Endothelial cell of umbilical vein (primary cell): ENCODE data around the gene NEB. TPM values are rescaled to one million over a fixed set of nuclear protein-coding genes. Genes with fewer than 3 reads are reported as not detected.

Source experiments
- BruUV-seq: library from RNA; stranded (reverse); fragments of 400-500 nt; replicated peaks from 2 replicates; lab custom pipeline; 2021; lab: Mats Ljungman, UMichigan
- CTCF ChIA-PET: fragments of 300-600, 350-600 bp; sonication (Branson Sonifier 250); formaldehyde crosslinking; loops from one replicate; lab custom pipeline; 2021; ENCODE audit warnings: antibody characterized with exemption, inconsistent platforms; lab: Charles Lee
- POLR2A ChIA-PET: fragments of 300-600, 350-600 bp; sonication (Branson Sonifier 250); formaldehyde crosslinking; loops from one replicate; lab custom pipeline; 2021; ENCODE audit warnings: antibody characterized with exemption, inconsistent platforms; lab: Charles Lee
- DNase-seq: peaks from one replicate; pipeline ENCODE4 v3.0.0-alpha.2; 2011; ENCODE audit warnings: low read depth, low spot score
- FAIRE-seq: peaks from 2 replicates; lab custom pipeline; 2011; peaks lifted over from hg19 to GRCh38; lab: Jason Lieb, UNC
- H2AFZ ChIP-seq: 2 replicates; pipeline ENCODE4 v1.6.0; 2012; ENCODE audit warnings: low read depth, low read length, control low read depth, inconsistent platforms
- H3K27ac ChIP-seq: 2 replicates; pipeline ENCODE4 v1.5.1; 2011; ENCODE audit warnings: low read depth, mild to moderate bottlenecking, control low read depth, low read length, moderate library complexity; ENCODE audit not compliant: insufficient read depth
- H3K27me3 ChIP-seq, 2 experiments: 2 replicates each; pipeline versions ENCODE4 v1.6.0 to v1.6.1; 2011; ENCODE audit warnings: low read length in 2 of 2, mixed read lengths in 1 of 2; ENCODE audit not compliant: control insufficient read depth in 2 of 2, insufficient read depth in 2 of 2
- H3K36me3 ChIP-seq, 2 experiments: 2 replicates in 1 of 2; 3 replicates in 1 of 2; pipeline ENCODE4 v1.5.1; 2011; ENCODE audit warnings: low read length in 2 of 2, mild to moderate bottlenecking in 1 of 2, moderate library complexity in 1 of 2; ENCODE audit not compliant: control insufficient read depth in 2 of 2, insufficient read depth in 2 of 2; ENCODE audit errors: extremely low read depth in 1 of 2
- H3K4me1 ChIP-seq: 3 replicates; pipeline ENCODE4 v1.5.1; 2011; ENCODE audit warnings: mild to moderate bottlenecking, low read length; ENCODE audit not compliant: control insufficient read depth, insufficient read depth; ENCODE audit errors: extremely low read depth
- H3K4me2 ChIP-seq: 2 replicates; pipeline ENCODE4 v1.6.1; 2011; ENCODE audit warnings: low read length, control low read depth, mixed read lengths; ENCODE audit not compliant: insufficient read depth
- H3K4me3 ChIP-seq, 3 experiments: fragments of 200-600 bp in 1 of 3; sonication (generic), shearing (Covaris generic) in 1 of 3; replicated peaks in 1 of 3; 2 replicates each; pipeline ENCODE4 v1.5.1; 2011 to 2016; ENCODE audit warnings: control low read depth in 3 of 3, low read length in 3 of 3, mild to moderate bottlenecking in 2 of 3, inconsistent platforms in 1 of 3, low read depth in 1 of 3, moderate library complexity in 1 of 3; ENCODE audit not compliant: insufficient read depth in 1 of 3
- H3K79me2 ChIP-seq: 2 replicates; pipeline ENCODE4 v1.6.0; 2012; ENCODE audit warnings: low read length, inconsistent platforms; ENCODE audit not compliant: control insufficient read depth, insufficient read depth
- H3K9ac ChIP-seq: replicated peaks from 2 replicates; pipeline ENCODE3; 2011; ENCODE audit warnings: low read length, control low read depth; ENCODE audit not compliant: insufficient read depth; ENCODE audit errors: extremely low read depth
- H3K9me1 ChIP-seq: replicated peaks from 3 replicates; pipeline ENCODE4 v1.6.0; 2011; ENCODE audit warnings: mild to moderate bottlenecking, low read length; ENCODE audit not compliant: control insufficient read depth, insufficient read depth; ENCODE audit errors: extremely low read depth
- H3K9me3 ChIP-seq: replicated peaks from 2 replicates; pipeline ENCODE4 v1.5.1; 2012; ENCODE audit warnings: low read length, inconsistent platforms; ENCODE audit not compliant: control insufficient read depth, insufficient read depth
- H4K20me1 ChIP-seq: replicated peaks from 2 replicates; pipeline ENCODE3; 2011; ENCODE audit warnings: mild to moderate bottlenecking, low read length; ENCODE audit not compliant: control insufficient read depth, insufficient read depth; ENCODE audit errors: extremely low read depth
- CTCF ChIP-seq, 2 donors: IDR thresholded peaks; 1 replicate in 1 of 2; 2 replicates in 1 of 2; pipeline ENCODE4 v1.5.1; 2011; ENCODE audit warnings: low read length in 2 of 2, mild to moderate bottlenecking in 2 of 2, moderate library complexity in 2 of 2, control low read depth in 1 of 2, inconsistent platforms in 1 of 2, low read depth in 1 of 2; ENCODE audit not compliant: insufficient read depth in 1 of 2; ENCODE audit errors: extremely low read depth in 1 of 2
- EZH2 ChIP-seq: IDR thresholded peaks from 2 replicates; pipeline ENCODE4 v1.6.1; 2012; ENCODE audit warnings: borderline replicate concordance, low read depth, mild to moderate bottlenecking, moderate library complexity, low read length, inconsistent platforms; ENCODE audit not compliant: severe bottlenecking
- FOS ChIP-seq: IDR thresholded peaks from 2 replicates; pipeline ENCODE4 v1.6.1; 2011; ENCODE audit warnings: mild to moderate bottlenecking, low read length, moderate library complexity, borderline replicate concordance; ENCODE audit not compliant: insufficient read depth
- GATA2 ChIP-seq: IDR thresholded peaks from 2 replicates; pipeline ENCODE4 v1.7.0; 2011; ENCODE audit warnings: low read depth, mild to moderate bottlenecking, moderate library complexity, mixed read lengths, low read length; ENCODE audit not compliant: insufficient read length, insufficient read depth
- JUN ChIP-seq: IDR thresholded peaks from 2 replicates; pipeline ENCODE4 v1.6.1; 2011; ENCODE audit warnings: borderline replicate concordance, low read depth; ENCODE audit not compliant: insufficient read length, insufficient read depth
- MAX ChIP-seq: IDR thresholded peaks from 2 replicates; pipeline ENCODE4 v1.6.1; 2011; ENCODE audit not compliant: insufficient read depth, insufficient read length
- MYC ChIP-seq: IDR thresholded peaks from one replicate; pipeline ENCODE4 v1.6.1; 2011; ENCODE audit warnings: mild to moderate bottlenecking, low read depth, low read length
- POLR2A ChIP-seq: IDR thresholded peaks from 2 replicates; pipeline ENCODE4 v1.6.1; 2012; ENCODE audit warnings: low read depth, mild to moderate bottlenecking, control low read depth, low read length
- POLR2AphosphoS5 ChIP-seq: IDR thresholded peaks from 2 replicates; pipeline ENCODE4 v1.6.1; 2012; ENCODE audit warnings: low read depth, mild to moderate bottlenecking, control low read depth, low read length, moderate library complexity; ENCODE audit not compliant: insufficient read depth
- dilution Hi-C: fragments of 300-500 bp; cut with MboI; formaldehyde crosslinking; loops from one replicate; pipeline ENCODE4 v1.15.0; 2019; ENCODE audit warnings: low sequenced_read_pairs; ENCODE audit not compliant: extremely low pct_ligation_motif_present
- intact Hi-C: fragments of 100-400 bp; cut with micrococcal nuclease; formaldehyde crosslinking; loops from one replicate; pipeline ENCODE4 v1.10.0; 2022
- polyA plus RNA-seq, 4 experiments: library from polyadenylated mRNA; depleted of rRNA in 3 of 4; stranded (reverse) in 3 of 4; unstranded in 1 of 4; fragments of >200 nt; gene quantifications; 2 replicates each; pipeline versions ENCODE4 v1.2.1 to v1.2.3, GENCODE V29; 2011 to 2012; ENCODE audit warnings: missing spikeins in 1 of 4
- total RNA-seq: library from RNA; stranded (reverse); gene quantifications from 2 replicates; pipeline ENCODE4 v1.2.3, GENCODE V29; 2021

NEB gene
- total and polyA plus RNA-seq, 2 donors (not counting 3 experiments of a cell fraction or from before 2014, with no cell fraction given): 0.84 to 1.8 TPM

GRCh38 chr2:151777935-151778334, 43.7 kb upstream of the NEB start:
- H3K9me1 ChIP-seq: no peaks in the 10 kb centered on the region
- H3K79me2 ChIP-seq: no peaks in the 10 kb centered on the region
- DNase-seq (no peak), FAIRE-seq (no peak)
- intact Hi-C loops (no loop called here), dilution Hi-C loops (no loop called here)
- POLR2A ChIA-PET: no interaction called here
- H4K20me1 ChIP-seq: no peaks in the 10 kb centered on the region
- no peak for TF ChIP-seq JUN
- TF ChIP-seq MAX: no peak
- no peak for TF ChIP-seq EZH2
- no peak for TF ChIP-seq GATA2
- TF ChIP-seq POLR2A: no peak
- no peak for TF ChIP-seq CTCF (IDR thresholded peaks at IDR 0.05; ENCODE audit: extremely low read depth in 1 of 2, insufficient read depth in 1 of 2, low read depth in 1 of 2, low read length in 2 of 2)
- TF ChIP-seq POLR2AphosphoS5: no peak
- no peak for TF ChIP-seq MYC
- TF ChIP-seq FOS: no peak
- H3K9ac ChIP-seq: no peak overlapping the region
- H2AFZ ChIP-seq: no peak overlapping the region
- no TSS peak for BruUV-seq
- H3K27me3 ChIP-seq: no peaks in the 10 kb centered on the region
- H3K27ac ChIP-seq: no peak overlapping the region
- H3K9me3 ChIP-seq: no peaks in the 10 kb centered on the region
- peaks cover 5% of the 10 kb centered on the region for H3K4me1 ChIP-seq
- CTCF ChIA-PET: interaction anchor here (0.7 to 1.5 kb wide), 4 partner anchors 9 to 30 kb away, joined by 3 read pairs; no protein-coding TSS in a partner anchor
- H3K4me2 ChIP-seq: no peak overlapping the region
- H3K4me3 ChIP-seq: no peak overlapping the region
- peaks cover 4 to 8% of the 10 kb centered on the region in 2 experiments for H3K36me3 ChIP-seq
